HG03103 (cell line): ENCODE data around the gene SLITRK2.

ENCODE experiments used
- ATAC-seq: cut with Tn5 transposase; IDR thresholded peaks from one replicate; pipeline ENCODE4 v1.9.1; 2021; ENCODE audit warnings: low read depth; ENCODE audit not compliant: unreplicated experiment

SLITRK2 gene

GRCh38 chrX:145817331-145818185 is at the start of gene SLITRK2:
TSS of gene SLITRK2 (plus strand) at chrX:145817829. CDS start at chrX:145822426, 4,597 bp downstream.
- ATAC-seq = no peak

GRCh38 chrX:145773006-145773405 is 44.6 kb upstream of the SLITRK2 start:
- ATAC-seq = no peak

GRCh38 chrX:145792281-145792680 is 25.3 kb upstream of the SLITRK2 start:
- no peak for ATAC-seq

- ATAC-seq = no peak
Observed at GRCh38 chrX:145803508-145803907, 14.1 kb upstream of the SLITRK2 start.

GRCh38 chrX:145813081-145813480 is 4.5 kb upstream of the SLITRK2 start:
- ATAC-seq = no peak

- no peak for ATAC-seq
Observed at GRCh38 chrX:145816601-145817315, 871 bp upstream of the SLITRK2 start.

GRCh38 chrX:145818186-145819113 is 821 bp downstream of the SLITRK2 start:
- ATAC-seq = no peak

- no peak for ATAC-seq
Observed at GRCh38 chrX:145820825-145821224, 3.2 kb downstream of the SLITRK2 start.

GRCh38 chrX:145821291-145821897 is 3.8 kb downstream of the SLITRK2 start:
- no peak for ATAC-seq

GRCh38 chrX:145821898-145822571 is 4.4 kb downstream of the SLITRK2 start:
- no peak for ATAC-seq

GRCh38 chrX:145823132-145823531 is 5.5 kb downstream of the SLITRK2 start:
- ATAC-seq = no peak

GRCh38 chrX:145825896-145826295 is 8.3 kb downstream of the SLITRK2 start:
- ATAC-seq = no peak

- ATAC-seq = no peak
Observed at GRCh38 chrX:145826466-145826865, 8.8 kb downstream of the SLITRK2 start.

GRCh38 chrX:145832796-145833195 is 15.2 kb downstream of the SLITRK2 start:
- no peak for ATAC-seq

GRCh38 chrX:145840531-145840930 is 22.9 kb downstream of the SLITRK2 start:
- ATAC-seq = no peak

GRCh38 chrX:145843146-145843904 is 25.7 kb downstream of the SLITRK2 start:
- no peak for ATAC-seq

- ATAC-seq = no peak
Observed at GRCh38 chrX:145844886-145845285, 27.3 kb downstream of the SLITRK2 start.

- no peak for ATAC-seq
Observed at GRCh38 chrX:145848448-145848847, 30.8 kb downstream of the SLITRK2 start.

- ATAC-seq = no peak
Observed at GRCh38 chrX:145848857-145849256, 31.2 kb downstream of the SLITRK2 start.
